Body of pancreas (tissue), 4 donors: ENCODE data around the gene GPR18.

Source experiments
- POLR2A ChIP-seq, 3 donors: fragments of 450-650 bp; IDR thresholded peaks; one replicate each; pipeline ENCODE4 v1.6.1; 2016; ENCODE audit warnings: antibody characterized with exemption in 3 of 3, mild to moderate bottlenecking in 2 of 3
- TF ChIP-seq, protein P1 (sequence below), 7 experiments: fragments of 450-650 bp in 4 of 7; fragments of 200-600 bp in 3 of 7; sonication (generic) in 3 of 7; IDR thresholded peaks; one replicate each; pipeline ENCODE4 v1.5.1; 2016 to 2019; ENCODE audit warnings: antibody characterized with exemption in 7 of 7

DNA sequence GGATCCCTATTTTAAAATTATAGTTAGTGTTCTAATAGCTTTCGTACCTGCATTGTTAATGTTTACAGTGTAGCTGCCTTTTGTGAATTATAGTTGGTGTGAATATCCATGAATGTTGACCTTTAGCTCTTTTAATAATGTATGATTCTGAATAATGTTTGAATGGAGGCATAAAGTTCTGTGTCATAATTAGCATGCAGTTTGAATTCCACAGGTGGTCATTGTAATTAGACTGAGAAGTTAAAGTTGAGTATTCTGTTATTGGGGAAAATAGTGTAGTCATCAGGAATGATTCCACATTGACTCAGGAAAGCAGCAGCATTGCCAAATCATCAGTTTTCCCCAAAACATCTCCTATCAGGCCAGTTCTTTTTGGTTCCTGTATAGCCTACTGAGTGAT, 12.1 kb downstream of the GPR18 start:
- TF ChIP-seq, protein P1, sequence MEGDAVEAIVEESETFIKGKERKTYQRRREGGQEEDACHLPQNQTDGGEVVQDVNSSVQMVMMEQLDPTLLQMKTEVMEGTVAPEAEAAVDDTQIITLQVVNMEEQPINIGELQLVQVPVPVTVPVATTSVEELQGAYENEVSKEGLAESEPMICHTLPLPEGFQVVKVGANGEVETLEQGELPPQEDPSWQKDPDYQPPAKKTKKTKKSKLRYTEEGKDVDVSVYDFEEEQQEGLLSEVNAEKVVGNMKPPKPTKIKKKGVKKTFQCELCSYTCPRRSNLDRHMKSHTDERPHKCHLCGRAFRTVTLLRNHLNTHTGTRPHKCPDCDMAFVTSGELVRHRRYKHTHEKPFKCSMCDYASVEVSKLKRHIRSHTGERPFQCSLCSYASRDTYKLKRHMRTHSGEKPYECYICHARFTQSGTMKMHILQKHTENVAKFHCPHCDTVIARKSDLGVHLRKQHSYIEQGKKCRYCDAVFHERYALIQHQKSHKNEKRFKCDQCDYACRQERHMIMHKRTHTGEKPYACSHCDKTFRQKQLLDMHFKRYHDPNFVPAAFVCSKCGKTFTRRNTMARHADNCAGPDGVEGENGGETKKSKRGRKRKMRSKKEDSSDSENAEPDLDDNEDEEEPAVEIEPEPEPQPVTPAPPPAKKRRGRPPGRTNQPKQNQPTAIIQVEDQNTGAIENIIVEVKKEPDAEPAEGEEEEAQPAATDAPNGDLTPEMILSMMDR (IDR thresholded peaks at IDR 0.05) = no peak
- TF ChIP-seq POLR2A (IDR thresholded peaks at IDR 0.05) = no peak
